Glutamatergic neuron (in vitro differentiated cells): ENCODE results near the gene TMEM63A. TPM values are rescaled to one million over a fixed set of nuclear protein-coding genes. Genes with fewer than 3 reads are reported as not detected.
"Not testable (repeated sequence)": the region's sequence is repeated elsewhere in the genome, so short reads cannot be mapped to it uniquely, and the experiment has no call there.

Experiments
- DNase-seq: peaks from one replicate; pipeline ENCODE4 v3.0.0; 2022
- H3K27ac Mint-ChIP-seq: one replicate; pipeline ENCODE4 v1.8.0; 2020; ENCODE audit warnings: mild to moderate bottlenecking, mixed read lengths, inconsistent platforms; ENCODE audit not compliant: unreplicated experiment
- H3K27me3 Mint-ChIP-seq: one replicate; pipeline ENCODE4 v1.8.0; 2020; ENCODE audit warnings: mild to moderate bottlenecking, moderate library complexity, mixed read lengths, inconsistent platforms; ENCODE audit not compliant: unreplicated experiment
- H3K36me3 Mint-ChIP-seq: one replicate; pipeline ENCODE4 v1.8.0; 2020; ENCODE audit warnings: mild to moderate bottlenecking, mixed read lengths, inconsistent platforms; ENCODE audit not compliant: unreplicated experiment
- H3K4me1 Mint-ChIP-seq: one replicate; pipeline ENCODE4 v1.8.0; 2020; ENCODE audit warnings: mild to moderate bottlenecking, low read depth, mixed read lengths, inconsistent platforms; ENCODE audit not compliant: unreplicated experiment
- H3K4me3 Mint-ChIP-seq: one replicate; pipeline ENCODE4 v1.8.0; 2020; ENCODE audit warnings: mild to moderate bottlenecking, mixed read lengths, inconsistent platforms; ENCODE audit not compliant: unreplicated experiment
- H3K9me3 Mint-ChIP-seq: one replicate; pipeline ENCODE4 v1.8.0; 2020; ENCODE audit warnings: mild to moderate bottlenecking, moderate library complexity, mixed read lengths, inconsistent platforms; ENCODE audit not compliant: unreplicated experiment
- total RNA-seq: library from RNA; stranded (reverse); fragmentation: NEBNext Ultra II Directional; extraction: Animal tissue kit (Norgen Biotek cat#: 25700); gene quantifications from one replicate; pipeline ENCODE4 v1.2.1, GENCODE V29; 2021; ENCODE audit not compliant: unreplicated experiment
- TF ChIP-seq, protein P1 (sequence below): fragments of 200-600 bp; sonication (generic); IDR thresholded peaks from one replicate; pipeline ENCODE4 v1.5.0; 2021; ENCODE audit not compliant: partially characterized antibody, unreplicated experiment

TMEM63A gene
- total RNA-seq, 1 donor from 2014 or later, result 1.1 TPM

DNA sequence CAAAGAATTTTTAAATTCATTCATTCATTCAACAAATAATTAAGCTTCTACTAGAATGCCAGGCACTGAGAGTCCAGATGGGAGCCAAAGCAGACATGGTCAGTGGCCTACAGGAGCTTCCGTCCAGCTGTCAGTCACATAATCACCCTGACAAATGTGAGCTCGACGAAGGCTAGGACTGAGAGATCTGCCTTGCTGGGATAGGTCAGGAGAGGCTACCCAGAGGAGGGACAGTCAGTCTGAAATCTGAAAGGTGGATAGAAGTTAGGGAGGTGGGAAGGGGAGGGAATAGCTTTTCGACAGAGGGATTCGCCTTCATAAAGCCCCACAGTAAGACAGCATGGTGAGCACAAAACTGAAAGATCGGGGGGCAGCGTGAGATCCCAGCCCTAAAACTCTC lies 64.0 kb downstream of the TMEM63A start:
- H3K4me3 Mint-ChIP-seq, result peak overlapping the region; percentile 54
- TF ChIP-seq, protein P1, sequence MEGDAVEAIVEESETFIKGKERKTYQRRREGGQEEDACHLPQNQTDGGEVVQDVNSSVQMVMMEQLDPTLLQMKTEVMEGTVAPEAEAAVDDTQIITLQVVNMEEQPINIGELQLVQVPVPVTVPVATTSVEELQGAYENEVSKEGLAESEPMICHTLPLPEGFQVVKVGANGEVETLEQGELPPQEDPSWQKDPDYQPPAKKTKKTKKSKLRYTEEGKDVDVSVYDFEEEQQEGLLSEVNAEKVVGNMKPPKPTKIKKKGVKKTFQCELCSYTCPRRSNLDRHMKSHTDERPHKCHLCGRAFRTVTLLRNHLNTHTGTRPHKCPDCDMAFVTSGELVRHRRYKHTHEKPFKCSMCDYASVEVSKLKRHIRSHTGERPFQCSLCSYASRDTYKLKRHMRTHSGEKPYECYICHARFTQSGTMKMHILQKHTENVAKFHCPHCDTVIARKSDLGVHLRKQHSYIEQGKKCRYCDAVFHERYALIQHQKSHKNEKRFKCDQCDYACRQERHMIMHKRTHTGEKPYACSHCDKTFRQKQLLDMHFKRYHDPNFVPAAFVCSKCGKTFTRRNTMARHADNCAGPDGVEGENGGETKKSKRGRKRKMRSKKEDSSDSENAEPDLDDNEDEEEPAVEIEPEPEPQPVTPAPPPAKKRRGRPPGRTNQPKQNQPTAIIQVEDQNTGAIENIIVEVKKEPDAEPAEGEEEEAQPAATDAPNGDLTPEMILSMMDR, result no peak
- peaks cover 7% of the 10 kb centered on the region for H3K9me3 Mint-ChIP-seq
- H3K36me3 Mint-ChIP-seq, result no peaks in the 10 kb centered on the region
- peak overlapping the region; percentile 83 for H3K27ac Mint-ChIP-seq
- H3K27me3 Mint-ChIP-seq, result no peaks in the 10 kb centered on the region
- DNase-seq, result no peak
- peaks cover 48% of the 10 kb centered on the region for H3K4me1 Mint-ChIP-seq

DNA sequence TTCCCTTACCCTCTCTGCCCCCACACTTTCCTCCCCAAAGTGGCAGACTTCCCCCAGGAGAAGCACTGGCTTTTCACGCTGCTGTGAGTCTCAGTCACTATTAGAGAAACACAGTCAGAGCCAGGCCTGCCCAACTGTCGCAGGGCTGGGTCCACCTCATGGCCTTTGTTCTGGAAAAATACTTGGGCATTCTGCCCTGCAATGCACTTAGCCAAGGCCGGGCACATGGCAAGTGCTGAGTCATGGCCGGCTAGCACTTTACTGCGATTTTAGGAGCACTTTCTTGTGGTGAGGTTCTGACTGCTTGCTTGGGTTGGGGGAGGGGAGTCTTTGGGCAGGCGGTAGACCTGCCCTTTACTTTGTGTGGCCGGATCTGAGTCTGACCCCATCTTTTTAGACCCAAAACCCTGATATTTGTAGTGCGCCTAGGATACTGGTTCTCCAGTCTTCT lies 64.5 kb downstream of the TMEM63A start:
- Mint-ChIP-seq H3K27ac (peak overlapping the region; percentile 83), H3K4me1 (peaks cover 48% of the 10 kb centered on the region), H3K9me3 (peaks cover 7% of the 10 kb centered on the region), H3K36me3 (no peaks in the 10 kb centered on the region), H3K4me3 (peak overlapping the region; percentile 54), H3K27me3 (no peaks in the 10 kb centered on the region)
- TF ChIP-seq, protein P1, result no peak
- DNase-seq, result no peak

- H3K9me3 Mint-ChIP-seq, result peaks cover 4% of the 10 kb centered on the region
- no peaks in the 10 kb centered on the region for H3K36me3 Mint-ChIP-seq
- H3K4me3 Mint-ChIP-seq, result peak overlapping the region; percentile 63
- no peak for DNase-seq
- TF ChIP-seq, protein P1, result no peak
- H3K27me3 Mint-ChIP-seq, result peaks cover 1% of the 10 kb centered on the region
- H3K27ac Mint-ChIP-seq, result peak overlapping the region; percentile 83
- H3K4me1 Mint-ChIP-seq, result peaks cover 43% of the 10 kb centered on the region
Measured at GRCh38 chr1:225816643-225817538, 65.3 kb downstream of the TMEM63A start.

DNA sequence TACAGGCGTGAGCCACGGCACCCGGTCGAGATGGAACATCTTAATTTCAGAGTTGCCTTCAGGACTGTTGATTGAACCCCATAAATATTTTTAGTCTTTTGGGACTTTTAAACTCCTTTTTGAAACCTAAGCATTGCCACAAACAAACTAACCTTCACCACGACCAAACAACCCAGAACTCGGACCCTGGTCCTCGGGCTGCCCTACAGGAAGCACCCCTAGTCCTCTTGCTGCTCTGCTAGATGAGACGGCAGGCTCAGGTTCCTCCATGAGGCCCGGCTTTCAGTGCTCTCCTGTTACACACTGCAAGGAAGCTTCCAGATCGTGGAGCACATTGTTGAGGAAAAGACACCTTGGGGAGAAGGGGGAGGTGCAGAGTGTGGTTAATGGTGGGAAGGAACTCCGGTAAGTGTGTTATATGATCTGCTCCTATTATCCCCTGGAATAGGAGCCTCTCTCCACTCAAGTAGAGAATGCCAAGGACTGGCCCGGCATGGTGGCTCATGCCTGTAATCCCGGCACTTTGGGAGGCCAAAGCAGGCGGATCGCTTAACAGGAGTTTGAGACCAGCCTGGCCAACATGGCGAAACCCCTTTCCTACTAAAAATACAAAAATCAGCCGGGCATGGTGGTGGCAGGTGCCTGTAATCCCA lies 66.5 kb downstream of the TMEM63A start:
- Mint-ChIP-seq H3K9me3 (peaks cover 10% of the 10 kb centered on the region), H3K36me3 (no peaks in the 10 kb centered on the region), H3K4me1 (peaks cover 51% of the 10 kb centered on the region), H3K27ac (peak overlapping the region; percentile 48), H3K4me3 (peak overlapping the region; percentile 38), H3K27me3 (peaks cover 2% of the 10 kb centered on the region)
- TF ChIP-seq, protein P1, result no peak
- no peak for DNase-seq

DNA sequence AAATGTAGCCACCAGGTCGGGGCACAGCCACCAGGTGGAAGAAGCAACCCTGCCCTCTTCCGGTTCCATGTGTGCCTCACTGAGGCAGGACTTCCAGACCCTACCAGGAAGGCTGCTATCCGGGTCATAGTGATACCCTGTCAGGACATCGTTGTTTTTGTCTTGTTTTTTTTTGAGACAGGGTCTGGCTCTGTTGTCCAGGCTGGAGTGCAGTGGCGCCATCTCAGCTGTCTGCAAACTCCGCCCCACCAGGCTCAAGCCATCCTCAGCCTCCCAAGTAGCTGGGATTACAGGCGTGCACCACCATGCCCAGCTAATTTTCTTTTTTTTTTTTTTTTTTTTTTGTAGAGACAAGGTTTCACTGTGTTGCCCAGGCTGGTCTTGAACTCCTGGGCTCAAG lies 67.1 kb downstream of the TMEM63A start:
- peak overlapping the region; percentile 48 for H3K27ac Mint-ChIP-seq
- not testable (repeated sequence) for H3K4me3 Mint-ChIP-seq, DNase-seq, H3K27me3 Mint-ChIP-seq, H3K36me3 Mint-ChIP-seq
- peaks cover 13% of the 10 kb centered on the region for H3K9me3 Mint-ChIP-seq
- peaks cover 51% of the 10 kb centered on the region for H3K4me1 Mint-ChIP-seq
